ENCODE results near the gene ITGA11. TPM values are rescaled to one million over a fixed set of nuclear protein-coding genes. Genes with fewer than 3 reads are reported as not detected.

ITGA11 gene
- total and polyA plus RNA-seq, 9 donors, result 1.2 to 34.5 (median 4.4) TPM

- H3K4me1 ChIP-seq (ENCODE audit: insufficient read depth), result peaks cover 9% of the 10 kb centered on the region
- no peaks in the 10 kb centered on the region for H3K27me3 ChIP-seq
- intact Hi-C loops (cut with DNase I), result no loop called here
- TF ChIP-seq CTCF (IDR thresholded peaks at IDR 0.05) (no peak), EP300 (IDR thresholded peaks at IDR 0.05) (no peak)
- H3K36me3 ChIP-seq, result no peaks in the 10 kb centered on the region
- no peak overlapping the region for H3K4me3 ChIP-seq
- no peak overlapping the region for H3K27ac ChIP-seq
- H3K9me3 ChIP-seq, result no peaks in the 10 kb centered on the region
- no peak for DNase-seq
- 54 to 72% (median 66%) methylated on average over 5 of the region's 5 CpGs for WGBS, 3 donors
These were observed 145.7 kb downstream of the ITGA11 start for GRCh38 chr15:68286256-68286655.

- 88 to 89% (median 88%) methylated on average over 5 of the region's 5 CpGs for WGBS, 3 donors
- H3K9me3 ChIP-seq, result no peaks in the 10 kb centered on the region
- no peak overlapping the region for H3K27ac ChIP-seq
- H3K4me3 ChIP-seq, result no peak overlapping the region
- H3K36me3 ChIP-seq, result no peaks in the 10 kb centered on the region
- no peak for TF ChIP-seq POLR2A (IDR thresholded peaks at IDR 0.05)
- no peak for TF ChIP-seq EP300 (IDR thresholded peaks at IDR 0.05)
- no peak for TF ChIP-seq CTCF (IDR thresholded peaks at IDR 0.05)
- intact Hi-C loops (cut with DNase I), result no loop called here
- H3K27me3 ChIP-seq, result no peaks in the 10 kb centered on the region
- peaks cover 10% of the 10 kb centered on the region for H3K4me1 ChIP-seq (ENCODE audit: insufficient read depth)
- DNase-seq, result no peak
These were observed 146.5 kb downstream of the ITGA11 start for GRCh38 chr15:68285259-68285980.

- no peak overlapping the region for H3K27ac ChIP-seq
- H3K36me3 ChIP-seq, result no peaks in the 10 kb centered on the region
- DNase-seq, result no peak
- intact Hi-C loops (cut with DNase I), result no loop called here
- no peaks in the 10 kb centered on the region for H3K27me3 ChIP-seq
- TF ChIP-seq POLR2A (IDR thresholded peaks at IDR 0.05) (no peak), EP300 (IDR thresholded peaks at IDR 0.05) (no peak), CTCF (IDR thresholded peaks at IDR 0.05) (no peak)
- no peak overlapping the region for H3K4me3 ChIP-seq
- no peaks in the 10 kb centered on the region for H3K9me3 ChIP-seq
- peaks cover 12% of the 10 kb centered on the region for H3K4me1 ChIP-seq (ENCODE audit: insufficient read depth)
- 78 to 84% (median 79%) methylated on average over 7 of the region's 7 CpGs for WGBS, 3 donors
These were observed 147.2 kb downstream of the ITGA11 start for GRCh38 chr15:68284616-68285258.

GRCh38 chr15:68283401-68283800 lies 148.6 kb downstream of the ITGA11 start:
- WGBS, 3 donors, result 63 to 70% (median 66%) methylated on average over 2 of the region's 2 CpGs
- Histone ChIP-seq H3K4me3 (no peak overlapping the region), H3K27ac (no peak overlapping the region), H3K9me3 (no peaks in the 10 kb centered on the region), H3K36me3 (no peaks in the 10 kb centered on the region), H3K4me1 (ENCODE audit: insufficient read depth) (peaks cover 15% of the 10 kb centered on the region), H3K27me3 (no peaks in the 10 kb centered on the region)
- intact Hi-C loops (cut with DNase I), result no loop called here
- TF ChIP-seq CTCF (IDR thresholded peaks at IDR 0.05) (no peak), POLR2A (IDR thresholded peaks at IDR 0.05) (no peak), EP300 (IDR thresholded peaks at IDR 0.05) (no peak)
- no peak for DNase-seq

Data from ovary (tissue), 9 donors.